ENCODE data around the gene ARVCF. TPM values are rescaled to one million over a fixed set of nuclear protein-coding genes. Genes with fewer than 3 reads are reported as not detected.

The ARVCF gene
- total and polyA plus RNA-seq, 9 of the 15 experiments (the other 6 are each of a cell fraction or from before 2014, with no cell fraction given): 0.03 to 97.4 (median 15.6) TPM

DNA sequence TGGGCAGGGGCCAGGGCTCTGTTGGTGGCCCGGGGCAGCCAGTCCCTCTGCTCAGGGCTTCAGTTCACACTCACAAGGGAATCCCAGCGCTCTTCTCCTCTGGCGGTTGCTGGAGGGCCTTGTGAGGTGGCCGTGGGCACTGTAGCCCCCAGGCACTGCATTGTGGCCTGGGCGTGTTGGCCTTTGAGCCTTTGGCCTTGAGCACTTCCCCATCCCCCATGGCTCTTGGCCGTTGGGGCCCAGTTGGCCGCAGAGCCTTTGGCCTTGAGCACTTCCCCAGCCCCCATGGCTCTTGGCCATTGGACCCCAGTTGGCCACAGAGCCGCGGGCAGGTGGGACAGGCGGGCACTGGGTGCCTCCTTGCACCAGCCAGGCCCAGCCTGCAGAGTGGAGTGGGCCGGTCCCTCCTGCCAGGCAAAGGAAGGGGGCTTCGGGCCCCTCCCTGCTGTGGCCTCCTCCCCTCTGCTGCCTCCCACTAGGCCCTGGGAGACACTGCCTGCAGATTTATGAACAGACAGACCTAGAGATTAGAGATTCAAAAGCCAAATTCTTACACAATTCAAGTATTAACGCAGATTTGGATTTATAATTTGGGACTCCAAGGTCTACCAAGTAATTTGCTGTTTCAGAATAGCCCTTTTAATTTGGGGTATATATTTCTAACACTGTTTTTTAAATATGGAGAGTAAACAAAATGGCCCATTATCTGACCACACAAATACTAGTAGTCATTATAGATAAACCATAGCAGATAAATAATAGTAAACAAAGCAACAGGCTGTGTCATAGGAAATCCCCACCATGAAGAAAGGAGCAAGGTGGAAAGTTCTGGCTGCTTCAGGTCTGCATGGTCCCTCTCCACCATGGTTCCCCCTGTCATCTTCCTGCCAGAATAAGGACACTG is 56.8 kb downstream of the ARVCF start (continued):
- TF ChIP-seq, protein P1, sequence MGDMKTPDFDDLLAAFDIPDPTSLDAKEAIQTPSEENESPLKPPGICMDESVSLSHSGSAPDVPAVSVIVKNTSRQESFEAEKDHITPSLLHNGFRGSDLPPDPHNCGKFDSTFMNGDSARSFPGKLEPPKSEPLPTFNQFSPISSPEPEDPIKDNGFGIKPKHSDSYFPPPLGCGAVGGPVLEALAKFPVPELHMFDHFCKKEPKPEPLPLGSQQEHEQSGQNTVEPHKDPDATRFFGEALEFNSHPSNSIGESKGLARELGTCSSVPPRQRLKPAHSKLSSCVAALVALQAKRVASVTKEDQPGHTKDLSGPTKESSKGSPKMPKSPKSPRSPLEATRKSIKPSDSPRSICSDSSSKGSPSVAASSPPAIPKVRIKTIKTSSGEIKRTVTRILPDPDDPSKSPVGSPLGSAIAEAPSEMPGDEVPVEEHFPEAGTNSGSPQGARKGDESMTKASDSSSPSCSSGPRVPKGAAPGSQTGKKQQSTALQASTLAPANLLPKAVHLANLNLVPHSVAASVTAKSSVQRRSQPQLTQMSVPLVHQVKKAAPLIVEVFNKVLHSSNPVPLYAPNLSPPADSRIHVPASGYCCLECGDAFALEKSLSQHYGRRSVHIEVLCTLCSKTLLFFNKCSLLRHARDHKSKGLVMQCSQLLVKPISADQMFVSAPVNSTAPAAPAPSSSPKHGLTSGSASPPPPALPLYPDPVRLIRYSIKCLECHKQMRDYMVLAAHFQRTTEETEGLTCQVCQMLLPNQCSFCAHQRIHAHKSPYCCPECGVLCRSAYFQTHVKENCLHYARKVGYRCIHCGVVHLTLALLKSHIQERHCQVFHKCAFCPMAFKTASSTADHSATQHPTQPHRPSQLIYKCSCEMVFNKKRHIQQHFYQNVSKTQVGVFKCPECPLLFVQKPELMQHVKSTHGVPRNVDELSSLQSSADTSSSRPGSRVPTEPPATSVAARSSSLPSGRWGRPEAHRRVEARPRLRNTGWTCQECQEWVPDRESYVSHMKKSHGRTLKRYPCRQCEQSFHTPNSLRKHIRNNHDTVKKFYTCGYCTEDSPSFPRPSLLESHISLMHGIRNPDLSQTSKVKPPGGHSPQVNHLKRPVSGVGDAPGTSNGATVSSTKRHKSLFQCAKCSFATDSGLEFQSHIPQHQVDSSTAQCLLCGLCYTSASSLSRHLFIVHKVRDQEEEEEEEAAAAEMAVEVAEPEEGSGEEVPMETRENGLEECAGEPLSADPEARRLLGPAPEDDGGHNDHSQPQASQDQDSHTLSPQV (IDR thresholded peaks at IDR 0.05): no peak
- TF ChIP-seq, protein P2, sequence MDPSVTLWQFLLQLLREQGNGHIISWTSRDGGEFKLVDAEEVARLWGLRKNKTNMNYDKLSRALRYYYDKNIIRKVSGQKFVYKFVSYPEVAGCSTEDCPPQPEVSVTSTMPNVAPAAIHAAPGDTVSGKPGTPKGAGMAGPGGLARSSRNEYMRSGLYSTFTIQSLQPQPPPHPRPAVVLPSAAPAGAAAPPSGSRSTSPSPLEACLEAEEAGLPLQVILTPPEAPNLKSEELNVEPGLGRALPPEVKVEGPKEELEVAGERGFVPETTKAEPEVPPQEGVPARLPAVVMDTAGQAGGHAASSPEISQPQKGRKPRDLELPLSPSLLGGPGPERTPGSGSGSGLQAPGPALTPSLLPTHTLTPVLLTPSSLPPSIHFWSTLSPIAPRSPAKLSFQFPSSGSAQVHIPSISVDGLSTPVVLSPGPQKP (CRISPR knock-in tag; IDR thresholded peaks at IDR 0.05): no peak
- peak; percentile 55 for TF ChIP-seq ZBTB7A (IDR thresholded peaks at IDR 0.05; ENCODE audit: borderline replicate concordance, control insufficient read depth, low read depth, low read length)
- TF ChIP-seq SAFB (IDR thresholded peaks at IDR 0.05; ENCODE audit: borderline replicate concordance, low read depth, low read length): peak; percentile 2; the same call in 1 of the 2 replicates
- TF ChIP-seq, protein P3, sequence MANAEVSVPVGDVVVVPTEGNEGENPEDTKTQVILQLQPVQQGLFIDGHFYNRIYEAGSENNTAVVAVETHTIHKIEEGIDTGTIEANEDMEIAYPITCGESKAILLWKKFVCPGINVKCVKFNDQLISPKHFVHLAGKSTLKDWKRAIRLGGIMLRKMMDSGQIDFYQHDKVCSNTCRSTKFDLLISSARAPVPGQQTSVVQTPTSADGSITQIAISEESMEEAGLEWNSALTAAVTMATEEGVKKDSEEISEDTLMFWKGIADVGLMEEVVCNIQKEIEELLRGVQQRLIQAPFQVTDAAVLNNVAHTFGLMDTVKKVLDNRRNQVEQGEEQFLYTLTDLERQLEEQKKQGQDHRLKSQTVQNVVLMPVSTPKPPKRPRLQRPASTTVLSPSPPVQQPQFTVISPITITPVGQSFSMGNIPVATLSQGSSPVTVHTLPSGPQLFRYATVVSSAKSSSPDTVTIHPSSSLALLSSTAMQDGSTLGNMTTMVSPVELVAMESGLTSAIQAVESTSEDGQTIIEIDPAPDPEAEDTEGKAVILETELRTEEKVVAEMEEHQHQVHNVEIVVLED (CRISPR knock-in tag; IDR thresholded peaks at IDR 0.05): no peak; the same call in 1 of the 2 replicates
- peak; percentile 63 to 79; a peak in 3 of 4 replicates for TF ChIP-seq MAZ (CRISPR knock-in tag; conservative IDR thresholded peaks at IDR 0.05 in 1 of 2, IDR thresholded peaks at IDR 0.05 in 1 of 2)
- TF ChIP-seq FOXA1 (IDR thresholded peaks at IDR 0.05; ENCODE audit: borderline replicate concordance): no peak
- TF ChIP-seq PHF8 (IDR thresholded peaks at IDR 0.05; ENCODE audit: borderline replicate concordance, low read length): peak; percentile 44; the same call in 1 of the 2 replicates
- no peak for TF ChIP-seq ZNF695 (CRISPR knock-in tag; IDR thresholded peaks at IDR 0.05)
- peak; percentile 69; the same call in 1 of the 2 replicates for TF ChIP-seq RHOXF2B (CRISPR knock-in tag; conservative IDR thresholded peaks at IDR 0.05)
- peak; percentile 65; the same call in 1 of the 2 replicates for TF ChIP-seq HNRNPL (IDR thresholded peaks at IDR 0.05; ENCODE audit: low read depth, low read length)
- TF ChIP-seq, protein P4, sequence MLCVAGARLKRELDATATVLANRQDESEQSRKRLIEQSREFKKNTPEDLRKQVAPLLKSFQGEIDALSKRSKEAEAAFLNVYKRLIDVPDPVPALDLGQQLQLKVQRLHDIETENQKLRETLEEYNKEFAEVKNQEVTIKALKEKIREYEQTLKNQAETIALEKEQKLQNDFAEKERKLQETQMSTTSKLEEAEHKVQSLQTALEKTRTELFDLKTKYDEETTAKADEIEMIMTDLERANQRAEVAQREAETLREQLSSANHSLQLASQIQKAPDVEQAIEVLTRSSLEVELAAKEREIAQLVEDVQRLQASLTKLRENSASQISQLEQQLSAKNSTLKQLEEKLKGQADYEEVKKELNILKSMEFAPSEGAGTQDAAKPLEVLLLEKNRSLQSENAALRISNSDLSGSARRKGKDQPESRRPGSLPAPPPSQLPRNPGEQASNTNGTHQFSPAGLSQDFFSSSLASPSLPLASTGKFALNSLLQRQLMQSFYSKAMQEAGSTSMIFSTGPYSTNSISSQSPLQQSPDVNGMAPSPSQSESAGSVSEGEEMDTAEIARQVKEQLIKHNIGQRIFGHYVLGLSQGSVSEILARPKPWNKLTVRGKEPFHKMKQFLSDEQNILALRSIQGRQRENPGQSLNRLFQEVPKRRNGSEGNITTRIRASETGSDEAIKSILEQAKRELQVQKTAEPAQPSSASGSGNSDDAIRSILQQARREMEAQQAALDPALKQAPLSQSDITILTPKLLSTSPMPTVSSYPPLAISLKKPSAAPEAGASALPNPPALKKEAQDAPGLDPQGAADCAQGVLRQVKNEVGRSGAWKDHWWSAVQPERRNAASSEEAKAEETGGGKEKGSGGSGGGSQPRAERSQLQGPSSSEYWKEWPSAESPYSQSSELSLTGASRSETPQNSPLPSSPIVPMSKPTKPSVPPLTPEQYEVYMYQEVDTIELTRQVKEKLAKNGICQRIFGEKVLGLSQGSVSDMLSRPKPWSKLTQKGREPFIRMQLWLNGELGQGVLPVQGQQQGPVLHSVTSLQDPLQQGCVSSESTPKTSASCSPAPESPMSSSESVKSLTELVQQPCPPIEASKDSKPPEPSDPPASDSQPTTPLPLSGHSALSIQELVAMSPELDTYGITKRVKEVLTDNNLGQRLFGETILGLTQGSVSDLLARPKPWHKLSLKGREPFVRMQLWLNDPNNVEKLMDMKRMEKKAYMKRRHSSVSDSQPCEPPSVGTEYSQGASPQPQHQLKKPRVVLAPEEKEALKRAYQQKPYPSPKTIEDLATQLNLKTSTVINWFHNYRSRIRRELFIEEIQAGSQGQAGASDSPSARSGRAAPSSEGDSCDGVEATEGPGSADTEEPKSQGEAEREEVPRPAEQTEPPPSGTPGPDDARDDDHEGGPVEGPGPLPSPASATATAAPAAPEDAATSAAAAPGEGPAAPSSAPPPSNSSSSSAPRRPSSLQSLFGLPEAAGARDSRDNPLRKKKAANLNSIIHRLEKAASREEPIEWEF (CRISPR knock-in tag; IDR thresholded peaks at IDR 0.05): no peak
- no peak for TF ChIP-seq KHSRP (IDR thresholded peaks at IDR 0.05)

All from K562 (cell line).